ENCODE data around the gene EEF1E1. TPM values are rescaled to one million over a fixed set of nuclear protein-coding genes. Genes with fewer than 3 reads are reported as not detected.
A peak's percentile ranks its signal among the peaks of the same experiment; 100 is the strongest.

EEF1E1 gene
- total and polyA plus RNA-seq, 7 experiments from 2014 or later, result 10.2 to 74.2 (median 23.0) TPM

- peaks cover 0 to 34% (median 21%) of the 10 kb centered on the region in 7 donors for H3K4me1 Mint-ChIP-seq
- ATAC-seq (peak; percentile 78), DNase-seq (peak in 7 of 9 donors; percentile 11 to 66 (median 37))
- H3K27ac Mint-ChIP-seq, result peak overlapping the region in 8 of 9 donors; percentile 13 to 84 (median 58)
- intact Hi-C loops (cut with micrococcal nuclease), result no loop called here
- Histone ChIP-seq H3K27ac (ENCODE audit: low read depth, low read length) (no peak overlapping the region), H3K27me3 (ENCODE audit: control insufficient read depth in 2 of 2, insufficient read depth in 2 of 2, low read length in 2 of 2) (no peaks in the 10 kb centered on the region), H3K4me1 (ENCODE audit: control insufficient read depth in 2 of 2, insufficient read depth in 2 of 2, low read length in 2 of 2) (peaks cover 0 to 5% of the 10 kb centered on the region in 2 donors), H3K9me3 (ENCODE audit: control insufficient read depth in 2 of 3, low read length in 3 of 3) (no peaks in the 10 kb centered on the region), H3K4me3 (ENCODE audit: low read length) (no peak overlapping the region), H3K36me3 (ENCODE audit: control insufficient read depth in 2 of 3, insufficient read depth in 3 of 3, low read length in 3 of 3) (no peaks in the 10 kb centered on the region)
- H3K4me3 Mint-ChIP-seq, result peak overlapping the region in 7 of 10 donors; percentile 23 to 69 (median 58)
- POLR2A ChIA-PET, result no interaction called here
- H3K36me3 Mint-ChIP-seq, result peaks cover 0 to 24% (median 15%) of the 10 kb centered on the region in 5 donors
- no peaks in the 10 kb centered on the region for H3K27me3 Mint-ChIP-seq
- CTCF ChIA-PET, result no interaction called here
- H3K9me3 Mint-ChIP-seq, result no peaks in the 10 kb centered on the region
These were observed 26.6 kb downstream of the EEF1E1 start for GRCh38 chr6:8075704-8076103.

- POLR2A ChIA-PET, result no interaction called here
- H3K27me3 Mint-ChIP-seq, result no peaks in the 10 kb centered on the region
- DNase-seq, result no peak
- H3K36me3 Mint-ChIP-seq, result peaks cover 0 to 18% (median 14%) of the 10 kb centered on the region in 5 donors
- CTCF ChIA-PET, result no interaction called here
- H3K4me3 ChIP-seq (ENCODE audit: low read length), result no peak overlapping the region
- peak overlapping the region in 6 of 9 donors; percentile 45 to 84 (median 76) for H3K27ac Mint-ChIP-seq
- no peaks in the 10 kb centered on the region for H3K27me3 ChIP-seq (ENCODE audit: control insufficient read depth in 2 of 2, insufficient read depth in 2 of 2, low read length in 2 of 2)
- no peaks in the 10 kb centered on the region for H3K9me3 Mint-ChIP-seq
- peaks cover 0 to 34% (median 21%) of the 10 kb centered on the region in 7 donors for H3K4me1 Mint-ChIP-seq
- peaks cover 0 to 5% of the 10 kb centered on the region in 2 donors for H3K4me1 ChIP-seq (ENCODE audit: control insufficient read depth in 2 of 2, insufficient read depth in 2 of 2, low read length in 2 of 2)
- intact Hi-C loops (cut with micrococcal nuclease), result no loop called here
- H3K27ac ChIP-seq (ENCODE audit: low read depth, low read length), result no peak overlapping the region
- H3K9me3 ChIP-seq (ENCODE audit: control insufficient read depth in 2 of 3, low read length in 3 of 3), result no peaks in the 10 kb centered on the region
- peak overlapping the region in 6 of 10 donors; percentile 27 to 69 (median 58) for H3K4me3 Mint-ChIP-seq
- no peaks in the 10 kb centered on the region for H3K36me3 ChIP-seq (ENCODE audit: control insufficient read depth in 2 of 3, insufficient read depth in 3 of 3, low read length in 3 of 3)
- ATAC-seq, result peak; percentile 23
These were observed 27.2 kb downstream of the EEF1E1 start for GRCh38 chr6:8075185-8075584.

GRCh38 chr6:8074213-8074612, 28.1 kb downstream of the EEF1E1 start:
- Histone ChIP-seq H3K36me3 (ENCODE audit: control insufficient read depth in 2 of 3, insufficient read depth in 3 of 3, low read length in 3 of 3) (no peaks in the 10 kb centered on the region), H3K4me1 (ENCODE audit: control insufficient read depth in 2 of 2, insufficient read depth in 2 of 2, low read length in 2 of 2) (peaks cover 0 to 5% of the 10 kb centered on the region in 2 donors), H3K4me3 (ENCODE audit: low read length) (no peak overlapping the region), H3K27ac (ENCODE audit: low read depth, low read length) (no peak overlapping the region), H3K27me3 (ENCODE audit: control insufficient read depth in 2 of 2, insufficient read depth in 2 of 2, low read length in 2 of 2) (no peaks in the 10 kb centered on the region), H3K9me3 (ENCODE audit: control insufficient read depth in 2 of 3, low read length in 3 of 3) (no peaks in the 10 kb centered on the region)
- H3K9me3 Mint-ChIP-seq, result no peaks in the 10 kb centered on the region
- DNase-seq, result no peak
- intact Hi-C loops (cut with micrococcal nuclease), result no loop called here
- peaks cover 0 to 14% (median 9%) of the 10 kb centered on the region in 5 donors for H3K36me3 Mint-ChIP-seq
- H3K4me3 Mint-ChIP-seq, result peak overlapping the region in 1 of 10 donors; percentile 17
- CTCF ChIA-PET, result no interaction called here
- POLR2A ChIA-PET, result no interaction called here
- peaks cover 0 to 34% (median 21%) of the 10 kb centered on the region in 7 donors for H3K4me1 Mint-ChIP-seq
- ATAC-seq, result no peak
- H3K27ac Mint-ChIP-seq, result peak overlapping the region in 4 of 9 donors; percentile 52 to 83 (median 66)
- no peaks in the 10 kb centered on the region for H3K27me3 Mint-ChIP-seq

- ChIA-PET POLR2A (no interaction called here), CTCF (no interaction called here)
- H3K4me1 Mint-ChIP-seq, result peaks cover 0 to 34% (median 21%) of the 10 kb centered on the region in 7 donors
- ATAC-seq, result no peak
- Histone ChIP-seq H3K27me3 (ENCODE audit: control insufficient read depth in 2 of 2, insufficient read depth in 2 of 2, low read length in 2 of 2) (no peaks in the 10 kb centered on the region), H3K9me3 (ENCODE audit: control insufficient read depth in 2 of 3, low read length in 3 of 3) (no peaks in the 10 kb centered on the region), H3K4me3 (ENCODE audit: low read length) (no peak overlapping the region), H3K27ac (ENCODE audit: low read depth, low read length) (no peak overlapping the region), H3K36me3 (ENCODE audit: control insufficient read depth in 2 of 3, insufficient read depth in 3 of 3, low read length in 3 of 3) (no peaks in the 10 kb centered on the region), H3K4me1 (ENCODE audit: control insufficient read depth in 2 of 2, insufficient read depth in 2 of 2, low read length in 2 of 2) (peaks cover 0 to 5% of the 10 kb centered on the region in 2 donors)
- peak overlapping the region in 1 of 9 donors; percentile 36 for H3K27ac Mint-ChIP-seq
- H3K27me3 Mint-ChIP-seq, result no peaks in the 10 kb centered on the region
- no peak for DNase-seq
- intact Hi-C loops (cut with micrococcal nuclease), result no loop called here
- H3K36me3 Mint-ChIP-seq, result peaks cover 0 to 14% (median 9%) of the 10 kb centered on the region in 5 donors
- H3K4me3 Mint-ChIP-seq, result no peak overlapping the region
- H3K9me3 Mint-ChIP-seq, result no peaks in the 10 kb centered on the region
These were observed 28.6 kb downstream of the EEF1E1 start for GRCh38 chr6:8073758-8074157.

GRCh38 chr6:8070718-8071117, 31.6 kb downstream of the EEF1E1 start:
- DNase-seq, result no peak

GRCh38 chr6:8069631-8070284, 32.6 kb downstream of the EEF1E1 start:
- Histone ChIP-seq H3K4me1 (ENCODE audit: control insufficient read depth in 2 of 2, insufficient read depth in 2 of 2, low read length in 2 of 2) (peaks cover 6 to 7% of the 10 kb centered on the region in 2 donors), H3K4me3 (ENCODE audit: low read length) (no peak overlapping the region), H3K27ac (ENCODE audit: low read depth, low read length) (no peak overlapping the region), H3K36me3 (ENCODE audit: control insufficient read depth in 2 of 3, insufficient read depth in 3 of 3, low read length in 3 of 3) (no peaks in the 10 kb centered on the region), H3K27me3 (ENCODE audit: control insufficient read depth in 2 of 2, insufficient read depth in 2 of 2, low read length in 2 of 2) (no peaks in the 10 kb centered on the region), H3K9me3 (ENCODE audit: control insufficient read depth in 2 of 3, low read length in 3 of 3) (no peaks in the 10 kb centered on the region)
- H3K9me3 Mint-ChIP-seq, result no peaks in the 10 kb centered on the region
- ChIA-PET CTCF (no interaction called here), POLR2A (interaction anchor here (0.6 kb wide), 1 partner anchor 757 kb away, joined by 5 read pairs; the partner anchor contains the start of gene SSR1)
- no peak for DNase-seq
- no peak overlapping the region for H3K4me3 Mint-ChIP-seq
- H3K27me3 Mint-ChIP-seq, result no peaks in the 10 kb centered on the region
- H3K4me1 Mint-ChIP-seq, result peaks cover 6 to 18% (median 15%) of the 10 kb centered on the region in 7 donors
- intact Hi-C loops (cut with micrococcal nuclease), result no loop called here
- ATAC-seq, result no peak
- no peak overlapping the region for H3K27ac Mint-ChIP-seq
- H3K36me3 Mint-ChIP-seq, result no peaks in the 10 kb centered on the region

More at GRCh38 chr6:8070718-8071117, 31.6 kb downstream of the EEF1E1 start:
- Histone ChIP-seq H3K36me3 (ENCODE audit: control insufficient read depth in 2 of 3, insufficient read depth in 3 of 3, low read length in 3 of 3) (no peaks in the 10 kb centered on the region), H3K27me3 (ENCODE audit: control insufficient read depth in 2 of 2, insufficient read depth in 2 of 2, low read length in 2 of 2) (no peaks in the 10 kb centered on the region), H3K4me3 (ENCODE audit: low read length) (no peak overlapping the region), H3K4me1 (ENCODE audit: control insufficient read depth in 2 of 2, insufficient read depth in 2 of 2, low read length in 2 of 2) (peaks cover 0 to 4% of the 10 kb centered on the region in 2 donors), H3K9me3 (ENCODE audit: control insufficient read depth in 2 of 3, low read length in 3 of 3) (no peaks in the 10 kb centered on the region), H3K27ac (ENCODE audit: low read depth, low read length) (no peak overlapping the region)
- Mint-ChIP-seq H3K27me3 (no peaks in the 10 kb centered on the region), H3K36me3 (no peaks in the 10 kb centered on the region), H3K9me3 (no peaks in the 10 kb centered on the region), H3K27ac (no peak overlapping the region), H3K4me3 (no peak overlapping the region), H3K4me1 (peaks cover 0 to 18% (median 13%) of the 10 kb centered on the region in 7 donors)
- POLR2A ChIA-PET, result no interaction called here
- no peak for ATAC-seq
- CTCF ChIA-PET, result no interaction called here
- intact Hi-C loops (cut with micrococcal nuclease), result no loop called here

GRCh38 chr6:8069151-8069550, 33.2 kb downstream of the EEF1E1 start:
- Mint-ChIP-seq H3K4me1 (peaks cover 8 to 19% (median 15%) of the 10 kb centered on the region in 7 donors), H3K36me3 (no peaks in the 10 kb centered on the region)

More at GRCh38 chr6:8069151-8069550, 33.2 kb downstream of the EEF1E1 start:
- no peaks in the 10 kb centered on the region for H3K27me3 ChIP-seq (ENCODE audit: control insufficient read depth in 2 of 2, insufficient read depth in 2 of 2, low read length in 2 of 2)
- ATAC-seq (no peak), DNase-seq (no peak)
- H3K27ac ChIP-seq (ENCODE audit: low read depth, low read length), result no peak overlapping the region
- Mint-ChIP-seq H3K27me3 (no peaks in the 10 kb centered on the region), H3K4me3 (no peak overlapping the region), H3K9me3 (no peaks in the 10 kb centered on the region), H3K27ac (no peak overlapping the region)
- H3K36me3 ChIP-seq (ENCODE audit: control insufficient read depth in 2 of 3, insufficient read depth in 3 of 3, low read length in 3 of 3), result peaks cover 0 to under 1% (median 0%) of the 10 kb centered on the region in 3 experiments
- peaks cover 10% of the 10 kb centered on the region in 2 donors for H3K4me1 ChIP-seq (ENCODE audit: control insufficient read depth in 2 of 2, insufficient read depth in 2 of 2, low read length in 2 of 2)
- H3K9me3 ChIP-seq (ENCODE audit: control insufficient read depth in 2 of 3, low read length in 3 of 3), result no peaks in the 10 kb centered on the region
- no peak overlapping the region for H3K4me3 ChIP-seq (ENCODE audit: low read length)
- intact Hi-C loops (cut with micrococcal nuclease), result no loop called here
- ChIA-PET POLR2A (no interaction called here), CTCF (no interaction called here)

Measured in naive thymus-derived CD4-positive, alpha-beta T cell (primary cell).